GM23248 (cell line): ENCODE measurements around the gene DNAI2.

Source experiments
- EZH2 ChIP-seq: fragments of 200-600 bp; sonication (generic); IDR thresholded peaks from 2 replicates; pipeline ENCODE4 v1.6.1; 2018; ENCODE audit warnings: antibody characterized with exemption, mild to moderate bottlenecking; ENCODE audit not compliant: insufficient read depth, poor library complexity, severe bottlenecking
- EZH2phosphoT487 ChIP-seq: fragments of 200-600 bp; sonication (generic); IDR thresholded peaks from 2 replicates; pipeline ENCODE4 v1.6.1; 2018; ENCODE audit warnings: antibody characterized with exemption, moderate library complexity, mild to moderate bottlenecking, low read depth; ENCODE audit not compliant: insufficient read depth

GRCh38 chr17:74362810-74363498 lies 88.9 kb downstream of the DNAI2 start:
- TF ChIP-seq EZH2: no peak
- TF ChIP-seq EZH2phosphoT487: no peak
